Measurements from ENCODE around the gene OPN1LW.
"Not testable (repeated sequence)": the region's sequence is repeated elsewhere in the genome, so short reads cannot be mapped to it uniquely, and the experiment has no call there.

OPN1LW gene

DNA sequence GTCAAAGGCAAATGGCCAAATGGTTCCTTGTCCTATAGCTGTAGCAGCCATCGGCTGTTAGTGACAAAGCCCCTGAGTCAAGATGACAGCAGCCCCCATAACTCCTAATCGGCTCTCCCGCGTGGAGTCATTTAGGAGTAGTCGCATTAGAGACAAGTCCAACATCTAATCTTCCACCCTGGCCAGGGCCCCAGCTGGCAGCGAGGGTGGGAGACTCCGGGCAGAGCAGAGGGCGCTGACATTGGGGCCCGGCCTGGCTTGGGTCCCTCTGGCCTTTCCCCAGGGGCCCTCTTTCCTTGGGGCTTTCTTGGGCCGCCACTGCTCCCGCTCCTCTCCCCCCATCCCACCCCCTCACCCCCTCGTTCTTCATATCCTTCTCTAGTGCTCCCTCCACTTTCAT is 3.8 kb upstream of the OPN1LW start:
- DNase-seq (ENCODE audit: extremely low spot score): no peak
- CTCF ChIA-PET: no interaction called here
- POLR2A ChIA-PET: interaction anchor here (1.3 kb wide), 1 partner anchor 11 kb away, joined by 3 read pairs; no protein-coding TSS in a partner anchor
- TF ChIP-seq FOXA1 (IDR thresholded peaks at IDR 0.05) (no peak), SP1 (IDR thresholded peaks at IDR 0.05) (no peak), ARNT (IDR thresholded peaks at IDR 0.05) (no peak)

DNA sequence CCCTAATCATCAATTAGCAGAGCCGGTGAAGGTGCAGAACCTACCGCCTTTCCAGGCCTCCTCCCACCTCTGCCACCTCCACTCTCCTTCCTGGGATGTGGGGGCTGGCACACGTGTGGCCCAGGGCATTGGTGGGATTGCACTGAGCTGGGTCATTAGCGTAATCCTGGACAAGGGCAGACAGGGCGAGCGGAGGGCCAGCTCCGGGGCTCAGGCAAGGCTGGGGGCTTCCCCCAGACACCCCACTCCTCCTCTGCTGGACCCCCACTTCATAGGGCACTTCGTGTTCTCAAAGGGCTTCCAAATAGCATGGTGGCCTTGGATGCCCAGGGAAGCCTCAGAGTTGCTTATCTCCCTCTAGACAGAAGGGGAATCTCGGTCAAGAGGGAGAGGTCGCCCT is 3.3 kb upstream of the OPN1LW start:
- CTCF ChIA-PET: no interaction called here
- DNase-seq (ENCODE audit: extremely low spot score): no peak
- POLR2A ChIA-PET: interaction anchor here (1.3 kb wide), 1 partner anchor 12 kb away, joined by 3 read pairs; no protein-coding TSS in a partner anchor
- no peak for TF ChIP-seq SUZ12 (IDR thresholded peaks at IDR 0.05)
- TF ChIP-seq TARDBP (IDR thresholded peaks at IDR 0.05): no peak
- TF ChIP-seq, protein P1, sequence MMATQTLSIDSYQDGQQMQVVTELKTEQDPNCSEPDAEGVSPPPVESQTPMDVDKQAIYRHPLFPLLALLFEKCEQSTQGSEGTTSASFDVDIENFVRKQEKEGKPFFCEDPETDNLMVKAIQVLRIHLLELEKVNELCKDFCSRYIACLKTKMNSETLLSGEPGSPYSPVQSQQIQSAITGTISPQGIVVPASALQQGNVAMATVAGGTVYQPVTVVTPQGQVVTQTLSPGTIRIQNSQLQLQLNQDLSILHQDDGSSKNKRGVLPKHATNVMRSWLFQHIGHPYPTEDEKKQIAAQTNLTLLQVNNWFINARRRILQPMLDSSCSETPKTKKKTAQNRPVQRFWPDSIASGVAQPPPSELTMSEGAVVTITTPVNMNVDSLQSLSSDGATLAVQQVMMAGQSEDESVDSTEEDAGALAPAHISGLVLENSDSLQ (IDR thresholded peaks at IDR 0.05): no peak
- no peak for TF ChIP-seq CTBP1 (IDR thresholded peaks at IDR 0.05; ENCODE audit: borderline replicate concordance)
- TF ChIP-seq SP1 (IDR thresholded peaks at IDR 0.05): no peak
- TF ChIP-seq FOXK2 (IDR thresholded peaks at IDR 0.05): no peak

DNA sequence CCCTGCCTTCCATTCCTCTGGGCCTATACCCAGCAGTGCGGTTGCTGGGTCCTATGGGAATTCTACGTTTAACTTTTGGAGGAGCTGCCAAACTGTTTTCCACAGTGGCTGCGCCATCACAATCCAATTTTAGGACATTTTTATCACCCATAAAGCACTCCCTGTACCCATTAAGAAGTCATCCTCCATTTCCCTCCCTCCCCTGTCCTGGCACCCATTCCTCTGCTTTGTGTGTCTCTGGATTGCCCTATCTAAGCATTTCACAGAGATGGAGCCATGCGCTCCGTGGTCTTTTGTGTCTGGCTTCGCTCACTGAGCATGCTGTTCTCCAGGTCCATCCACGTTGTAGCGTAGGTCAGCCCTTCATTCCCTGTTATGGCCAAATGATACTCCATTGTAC is 1.7 kb upstream of the OPN1LW start:
- DNase-seq (ENCODE audit: extremely low spot score): no peak
- no peak for TF ChIP-seq SUZ12 (IDR thresholded peaks at IDR 0.05)
- TF ChIP-seq L3MBTL2 (conservative IDR thresholded peaks at IDR 0.05): no peak
- no peak for TF ChIP-seq ZNF384 (IDR thresholded peaks at IDR 0.05)
- no peak for TF ChIP-seq FOXM1 (IDR thresholded peaks at IDR 0.05; ENCODE audit: borderline replicate concordance)
- no peak for TF ChIP-seq TARDBP (IDR thresholded peaks at IDR 0.05)
- TF ChIP-seq ELF4 (IDR thresholded peaks at IDR 0.05): no peak
- no peak for TF ChIP-seq CTBP1 (IDR thresholded peaks at IDR 0.05; ENCODE audit: borderline replicate concordance)
- TF ChIP-seq HDGF (IDR thresholded peaks at IDR 0.05; ENCODE audit: borderline replicate concordance): no peak
- no peak for TF ChIP-seq LEF1 (IDR thresholded peaks at IDR 0.05; ENCODE audit: borderline replicate concordance)
- TF ChIP-seq FOXK2 (IDR thresholded peaks at IDR 0.05): no peak
- TF ChIP-seq ARNT (IDR thresholded peaks at IDR 0.05): no peak
- ChIA-PET POLR2A (no interaction called here), CTCF (interaction anchor here (0.6 kb wide), 1 partner anchor 164 kb away, joined by 3 read pairs; no protein-coding TSS in a partner anchor)

DNA sequence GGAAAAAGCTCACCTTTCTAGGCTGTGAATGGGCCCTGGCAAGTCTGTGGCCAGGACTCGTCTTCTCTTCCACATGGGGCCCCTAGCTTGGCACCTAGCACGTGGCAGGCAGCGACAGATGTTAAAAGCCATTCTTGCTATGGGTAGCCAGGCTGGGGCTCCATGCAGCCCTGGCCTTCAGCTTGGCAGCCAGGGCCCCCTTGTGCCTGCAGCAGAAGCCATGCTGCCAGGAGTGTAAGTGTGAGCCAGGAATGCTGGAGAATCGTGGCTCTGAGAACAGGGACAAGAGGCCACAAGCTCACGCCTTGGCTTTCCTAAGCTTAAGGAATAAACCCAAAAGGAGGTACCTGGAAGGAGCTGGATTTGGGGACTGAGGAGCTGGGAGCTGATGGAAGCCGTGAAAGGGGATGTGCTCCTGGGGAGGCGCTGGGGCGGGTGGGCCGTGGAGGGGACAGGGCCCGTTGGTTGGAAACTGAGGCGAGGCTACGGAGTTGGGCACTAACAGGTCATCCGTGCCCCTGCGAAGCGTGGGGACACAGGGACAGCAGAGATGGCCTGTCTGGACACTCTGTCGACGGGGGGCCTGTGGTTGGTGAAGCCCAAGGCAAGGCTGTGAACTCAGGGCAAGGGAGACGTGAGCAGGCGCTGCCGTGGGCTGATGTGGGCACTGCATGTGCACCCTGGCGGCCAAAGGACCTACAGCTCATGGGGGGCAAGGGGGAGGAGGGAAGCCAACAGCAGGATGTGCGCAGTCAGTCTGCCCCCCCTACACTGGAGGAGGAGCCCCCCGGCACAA is 895 bp upstream of the OPN1LW start:
- ChIA-PET POLR2A (no interaction called here), CTCF (no interaction called here)
- TF ChIP-seq ZNF384 (IDR thresholded peaks at IDR 0.05) (no peak), FOXA1 (IDR thresholded peaks at IDR 0.05) (no peak), NFRKB (IDR thresholded peaks at IDR 0.05) (no peak), ARNT (IDR thresholded peaks at IDR 0.05) (no peak), ELF4 (IDR thresholded peaks at IDR 0.05) (no peak), BHLHE40 (IDR thresholded peaks at IDR 0.05; ENCODE audit: borderline replicate concordance) (no peak), SP1 (IDR thresholded peaks at IDR 0.05) (no peak), FOXK2 (IDR thresholded peaks at IDR 0.05) (no peak), LEF1 (IDR thresholded peaks at IDR 0.05; ENCODE audit: borderline replicate concordance) (no peak), SUZ12 (IDR thresholded peaks at IDR 0.05) (no peak), L3MBTL2 (conservative IDR thresholded peaks at IDR 0.05) (no peak), TARDBP (IDR thresholded peaks at IDR 0.05) (no peak), CTBP1 (IDR thresholded peaks at IDR 0.05; ENCODE audit: borderline replicate concordance) (no peak), HDGF (IDR thresholded peaks at IDR 0.05; ENCODE audit: borderline replicate concordance) (no peak), FOXM1 (IDR thresholded peaks at IDR 0.05; ENCODE audit: borderline replicate concordance) (no peak)
- TF ChIP-seq, protein P1 (IDR thresholded peaks at IDR 0.05): no peak
- no peak for DNase-seq (ENCODE audit: extremely low spot score)

DNA sequence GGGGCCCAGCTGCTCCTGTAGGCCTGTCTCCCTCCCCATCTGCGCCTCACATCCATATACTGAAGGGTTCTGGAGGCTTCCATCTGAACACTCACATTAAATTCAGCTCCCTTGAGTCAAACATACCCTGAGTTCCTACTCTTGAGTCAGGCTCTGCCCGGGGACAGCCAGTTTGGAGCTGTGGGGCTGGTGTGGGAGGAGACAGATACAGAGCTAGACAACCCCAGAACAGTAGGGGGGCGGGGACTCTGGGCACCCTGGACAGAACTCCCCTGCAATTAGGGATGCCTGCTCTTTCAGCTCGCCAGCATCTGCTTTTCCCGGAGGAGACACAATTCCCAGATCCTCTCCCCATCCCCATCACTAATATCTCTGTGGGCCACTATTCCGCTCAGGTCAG is 7.0 kb downstream of the OPN1LW start:
- POLR2A ChIA-PET; DNase-seq (ENCODE audit: extremely low spot score); CTCF ChIA-PET: not testable (repeated sequence)

DNA sequence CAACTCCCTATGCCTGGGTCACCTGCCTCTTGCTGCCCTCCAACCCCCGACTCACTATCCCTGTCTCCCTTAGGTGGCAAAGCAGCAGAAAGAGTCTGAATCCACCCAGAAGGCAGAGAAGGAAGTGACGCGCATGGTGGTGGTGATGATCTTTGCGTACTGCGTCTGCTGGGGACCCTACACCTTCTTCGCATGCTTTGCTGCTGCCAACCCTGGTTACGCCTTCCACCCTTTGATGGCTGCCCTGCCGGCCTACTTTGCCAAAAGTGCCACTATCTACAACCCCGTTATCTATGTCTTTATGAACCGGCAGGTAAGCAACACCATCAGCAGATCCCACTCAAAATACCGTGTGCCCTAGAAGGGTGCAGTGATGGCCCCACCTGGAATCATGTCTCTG is 12.2 kb downstream of the OPN1LW start:
- POLR2A ChIA-PET; DNase-seq (ENCODE audit: extremely low spot score); CTCF ChIA-PET: not testable (repeated sequence)

DNA sequence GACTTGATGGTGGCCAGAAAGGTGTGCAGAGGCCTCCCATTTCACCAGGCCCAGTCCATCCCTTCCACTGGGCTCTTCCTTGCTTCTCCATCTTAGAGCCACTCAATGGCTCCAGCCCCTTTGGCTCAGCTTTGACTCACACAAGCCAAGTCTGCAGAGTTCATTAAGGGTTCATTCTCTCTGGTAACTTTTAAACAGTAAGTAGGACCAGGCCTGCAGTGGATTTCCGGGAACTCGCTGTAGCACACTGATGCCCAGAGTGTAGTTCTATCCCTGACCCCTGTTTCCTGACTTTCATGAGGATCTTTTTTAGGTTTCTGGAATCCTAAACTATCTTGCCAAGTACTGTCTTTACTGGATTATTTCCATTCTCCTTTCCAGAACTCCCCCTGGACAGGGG is 13.2 kb downstream of the OPN1LW start:
- CTCF ChIA-PET; DNase-seq (ENCODE audit: extremely low spot score); POLR2A ChIA-PET: not testable (repeated sequence)

DNA sequence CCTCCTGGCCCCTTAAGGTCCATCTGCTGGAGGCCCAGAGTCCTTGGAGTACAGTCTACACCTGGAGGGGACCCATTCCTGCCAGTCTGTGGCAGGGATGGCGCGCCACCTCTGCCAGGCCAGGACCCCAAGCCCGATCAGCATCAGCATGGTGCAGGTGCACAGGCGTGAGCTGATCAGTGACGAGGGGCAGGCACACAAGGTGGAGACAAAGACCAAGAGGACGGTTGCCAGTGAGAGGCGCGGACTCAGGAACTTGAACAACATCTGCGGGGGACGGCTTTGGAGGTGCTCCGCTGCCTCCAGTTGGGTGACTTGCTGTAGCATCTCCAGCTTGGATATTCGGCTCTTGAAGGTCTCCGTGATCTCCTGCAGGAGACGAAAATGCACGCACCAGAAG is 15.3 kb downstream of the OPN1LW start:
- CTCF ChIA-PET; POLR2A ChIA-PET; DNase-seq (ENCODE audit: extremely low spot score): not testable (repeated sequence)

DNA sequence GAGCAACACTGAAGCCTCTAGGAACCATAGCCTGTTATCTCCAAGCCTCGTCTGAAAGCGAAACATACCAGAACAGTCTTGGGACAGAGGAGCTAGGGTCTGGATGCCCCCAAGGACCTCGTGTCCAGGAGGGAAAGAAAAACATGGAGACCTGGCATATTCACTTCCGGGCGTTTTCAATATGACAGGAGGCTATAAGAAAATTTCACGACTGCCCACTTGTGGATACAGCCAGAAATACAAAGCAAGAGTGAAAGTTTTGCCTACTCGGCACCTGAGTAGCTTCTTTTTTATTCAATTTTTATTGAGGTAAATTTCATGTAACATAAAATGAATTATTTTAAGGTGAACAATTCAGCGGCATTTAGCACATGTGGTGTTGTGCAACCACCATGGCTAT is 20.9 kb downstream of the OPN1LW start:
- DNase-seq (ENCODE audit: extremely low spot score); CTCF ChIA-PET: not testable (repeated sequence)

DNA sequence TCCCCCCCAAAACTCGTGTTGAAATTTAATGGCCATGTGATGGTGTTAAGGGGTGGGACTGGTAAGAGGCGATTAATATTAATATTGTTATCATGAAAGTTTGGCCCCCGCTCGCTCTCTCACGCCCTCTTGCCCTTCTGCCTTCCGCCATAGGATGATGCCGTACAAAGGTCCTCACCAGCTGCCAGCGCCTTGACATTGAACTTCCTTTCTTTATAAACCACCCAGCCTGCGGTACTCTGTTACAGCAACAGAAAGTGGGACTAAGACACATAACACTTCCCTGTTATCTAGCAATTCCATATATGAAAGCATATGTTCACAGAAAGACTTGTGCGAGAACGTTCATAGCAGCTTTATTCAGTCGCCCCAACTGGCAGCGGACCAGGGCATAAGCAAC is 24.3 kb downstream of the OPN1LW start:
- POLR2A ChIA-PET; DNase-seq (ENCODE audit: extremely low spot score); CTCF ChIA-PET: not testable (repeated sequence)

More for the DNA sequence above, 20.9 kb downstream of the OPN1LW start:
- POLR2A ChIA-PET: not testable (repeated sequence)

DNA sequence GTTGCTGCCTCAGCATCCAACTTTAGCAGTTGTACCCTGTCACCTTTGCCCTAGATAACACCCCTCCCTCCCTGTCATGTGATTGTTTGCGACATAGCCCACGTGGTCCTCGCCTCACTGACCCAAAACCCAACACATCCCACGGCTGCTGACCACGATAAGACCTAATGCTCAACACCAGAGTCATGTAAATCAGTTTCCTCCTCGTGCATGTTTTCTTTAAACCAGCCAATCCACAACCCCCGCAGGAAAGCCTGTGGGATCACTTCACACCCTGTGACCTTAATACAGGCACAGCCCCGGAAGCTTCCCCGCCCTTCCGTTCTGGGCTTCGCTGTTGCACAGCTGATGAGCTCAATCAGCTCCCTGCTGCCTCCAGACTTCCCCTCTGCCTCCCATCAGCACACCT is 28.5 kb downstream of the OPN1LW start:
- DNase-seq (ENCODE audit: extremely low spot score); POLR2A ChIA-PET; CTCF ChIA-PET: not testable (repeated sequence)

DNA sequence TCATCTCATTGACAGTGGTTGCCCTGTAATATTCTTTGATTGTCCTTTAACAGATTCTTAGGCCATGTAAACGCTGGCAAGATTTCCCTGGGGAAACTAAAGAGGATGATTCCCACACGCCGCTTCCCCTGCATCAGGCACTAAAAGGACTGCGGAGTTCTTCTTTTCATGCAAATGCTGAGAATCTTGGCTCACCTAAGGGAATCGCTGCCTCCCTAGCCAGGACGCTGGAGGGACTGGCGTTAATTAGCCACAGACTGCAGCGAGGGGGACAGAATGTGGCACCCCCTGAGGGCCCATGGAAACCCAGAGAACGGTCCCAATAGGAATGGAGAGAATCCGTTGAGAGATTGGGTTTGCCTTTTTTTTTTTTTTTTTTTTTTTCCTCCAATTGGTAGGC is 30.3 kb downstream of the OPN1LW start:
- POLR2A ChIA-PET; DNase-seq (ENCODE audit: extremely low spot score); CTCF ChIA-PET: not testable (repeated sequence)

DNA sequence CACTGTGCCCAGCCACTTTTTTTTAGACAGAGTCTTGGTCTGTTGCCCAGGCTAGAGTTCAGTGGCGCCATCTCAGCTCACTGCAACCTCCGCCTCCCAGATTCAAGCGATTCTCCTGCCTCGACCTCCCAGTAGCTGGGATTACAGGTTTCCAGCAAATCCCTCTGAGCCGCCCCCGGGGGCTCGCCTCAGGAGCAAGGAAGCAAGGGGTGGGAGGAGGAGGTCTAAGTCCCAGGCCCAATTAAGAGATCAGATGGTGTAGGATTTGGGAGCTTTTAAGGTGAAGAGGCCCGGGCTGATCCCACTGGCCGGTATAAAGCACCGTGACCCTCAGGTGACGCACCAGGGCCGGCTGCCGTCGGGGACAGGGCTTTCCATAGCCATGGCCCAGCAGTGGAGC is 38.3 kb downstream of the OPN1LW start, which contains the start of gene OPN1MW:
Gene OPN1MW (plus strand): TSS at position 301 of the 400 bp plus-strand sequence. CDS start 82 bp downstream, at position 383.
- DNase-seq (ENCODE audit: extremely low spot score); POLR2A ChIA-PET: not testable (repeated sequence)

More for the DNA sequence above, 38.3 kb downstream of the OPN1LW start, which contains the start of gene OPN1MW:
- CTCF ChIA-PET: not testable (repeated sequence)
